Measurements from ENCODE around the gene METAP1.

METAP1 gene

DNA sequence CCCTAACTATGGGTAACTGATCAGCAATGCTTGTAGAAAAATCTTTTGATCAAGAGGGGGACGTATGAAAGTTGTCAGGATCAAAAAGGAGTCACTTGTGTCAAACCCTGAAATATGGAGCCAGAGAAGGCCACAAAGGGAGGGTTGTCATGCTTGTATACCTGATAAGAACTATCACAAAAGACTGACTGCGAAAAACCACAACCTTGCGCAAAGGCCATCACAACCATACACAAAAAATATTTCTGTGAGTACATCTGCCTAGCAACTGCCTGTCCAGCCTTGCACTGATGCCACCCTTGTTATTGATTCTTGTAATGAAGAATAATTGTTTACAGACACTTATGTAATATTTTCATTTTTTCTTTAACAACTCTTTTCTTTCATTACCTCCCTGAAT is 43.8 kb upstream of the METAP1 start:
- Histone ChIP-seq H3K9me2 (replicated peaks; ENCODE audit: control insufficient read depth, low read length) (no peaks in the 10 kb centered on the region), H3K36me3 (ENCODE audit: control insufficient read depth, low read length) (no peaks in the 10 kb centered on the region), H3K4me2 (ENCODE audit: low read length) (no peak overlapping the region), H3K4me1 (ENCODE audit: control insufficient read depth, low read length) (no peaks in the 10 kb centered on the region), H3K27me3 (ENCODE audit: control insufficient read depth, low read length) (0 out of 2 replicates have a peak, but pooled peaks cover 3% of the 10 kb centered on the region), H3F3A (ENCODE audit: control insufficient read depth, insufficient read depth) (no peaks in the 10 kb centered on the region), H3K4me3 (ENCODE audit: low read length) (no peak overlapping the region), H3K79me2 (ENCODE audit: control insufficient read depth, low read length) (no peaks in the 10 kb centered on the region), H3K27ac (ENCODE audit: low read depth, low read length) (no peak overlapping the region), H4K20me1 (ENCODE audit: control insufficient read depth, insufficient read depth, low read depth, low read length) (no peaks in the 10 kb centered on the region), H3K9me3 (ENCODE audit: control insufficient read depth, insufficient read depth, low read length) (no peaks in the 10 kb centered on the region)
- no peak for TF ChIP-seq EZH2phosphoT487 (IDR thresholded peaks at IDR 0.05; ENCODE audit: borderline replicate concordance, low read length)
- TF ChIP-seq, protein P1, sequence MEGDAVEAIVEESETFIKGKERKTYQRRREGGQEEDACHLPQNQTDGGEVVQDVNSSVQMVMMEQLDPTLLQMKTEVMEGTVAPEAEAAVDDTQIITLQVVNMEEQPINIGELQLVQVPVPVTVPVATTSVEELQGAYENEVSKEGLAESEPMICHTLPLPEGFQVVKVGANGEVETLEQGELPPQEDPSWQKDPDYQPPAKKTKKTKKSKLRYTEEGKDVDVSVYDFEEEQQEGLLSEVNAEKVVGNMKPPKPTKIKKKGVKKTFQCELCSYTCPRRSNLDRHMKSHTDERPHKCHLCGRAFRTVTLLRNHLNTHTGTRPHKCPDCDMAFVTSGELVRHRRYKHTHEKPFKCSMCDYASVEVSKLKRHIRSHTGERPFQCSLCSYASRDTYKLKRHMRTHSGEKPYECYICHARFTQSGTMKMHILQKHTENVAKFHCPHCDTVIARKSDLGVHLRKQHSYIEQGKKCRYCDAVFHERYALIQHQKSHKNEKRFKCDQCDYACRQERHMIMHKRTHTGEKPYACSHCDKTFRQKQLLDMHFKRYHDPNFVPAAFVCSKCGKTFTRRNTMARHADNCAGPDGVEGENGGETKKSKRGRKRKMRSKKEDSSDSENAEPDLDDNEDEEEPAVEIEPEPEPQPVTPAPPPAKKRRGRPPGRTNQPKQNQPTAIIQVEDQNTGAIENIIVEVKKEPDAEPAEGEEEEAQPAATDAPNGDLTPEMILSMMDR (IDR thresholded peaks at IDR 0.05; ENCODE audit: low read depth, low read length, poor library complexity, severe bottlenecking), result no peak

DNA sequence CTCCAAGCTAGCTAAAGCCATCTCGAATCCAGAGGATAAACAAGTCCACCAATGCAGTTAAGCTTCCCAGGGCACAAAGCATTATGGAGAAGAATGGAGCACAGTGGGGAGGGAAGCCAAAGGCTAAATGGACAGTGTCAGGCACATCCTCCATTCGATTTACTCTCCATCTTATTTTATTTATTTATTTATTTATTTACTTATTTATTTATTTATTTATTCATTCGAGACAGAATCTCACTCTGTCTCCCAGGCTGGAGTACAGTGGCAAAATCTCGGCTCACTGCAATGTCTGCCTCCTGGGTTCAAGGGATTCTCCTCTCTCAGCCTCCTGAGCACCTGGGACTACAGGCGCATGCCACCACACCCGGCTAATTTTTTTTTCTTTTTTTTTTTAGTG is 40.3 kb upstream of the METAP1 start:
- no peaks in the 10 kb centered on the region for H3K9me2 ChIP-seq (replicated peaks; ENCODE audit: control insufficient read depth, low read length)
- H3F3A ChIP-seq (ENCODE audit: control insufficient read depth, insufficient read depth), result no peaks in the 10 kb centered on the region
- H3K27ac ChIP-seq (ENCODE audit: low read depth, low read length), result no peak overlapping the region
- no peaks in the 10 kb centered on the region for H3K9me3 ChIP-seq (ENCODE audit: control insufficient read depth, insufficient read depth, low read length)
- H3K27me3 ChIP-seq (ENCODE audit: control insufficient read depth, low read length), result 0 out of 2 replicates have a peak, but pooled peaks cover 3% of the 10 kb centered on the region
- no peak for TF ChIP-seq EZH2phosphoT487 (IDR thresholded peaks at IDR 0.05; ENCODE audit: borderline replicate concordance, low read length)
- TF ChIP-seq, protein P1 (IDR thresholded peaks at IDR 0.05; ENCODE audit: low read depth, low read length, poor library complexity, severe bottlenecking), result no peak
- no peaks in the 10 kb centered on the region for H3K4me1 ChIP-seq (ENCODE audit: control insufficient read depth, low read length)
- no peak overlapping the region for H3K4me3 ChIP-seq (ENCODE audit: low read length)
- H4K20me1 ChIP-seq (ENCODE audit: control insufficient read depth, insufficient read depth, low read depth, low read length), result no peaks in the 10 kb centered on the region
- no peaks in the 10 kb centered on the region for H3K79me2 ChIP-seq (ENCODE audit: control insufficient read depth, low read length)
- H3K36me3 ChIP-seq (ENCODE audit: control insufficient read depth, low read length), result no peaks in the 10 kb centered on the region
- no peak overlapping the region for H3K4me2 ChIP-seq (ENCODE audit: low read length)

DNA sequence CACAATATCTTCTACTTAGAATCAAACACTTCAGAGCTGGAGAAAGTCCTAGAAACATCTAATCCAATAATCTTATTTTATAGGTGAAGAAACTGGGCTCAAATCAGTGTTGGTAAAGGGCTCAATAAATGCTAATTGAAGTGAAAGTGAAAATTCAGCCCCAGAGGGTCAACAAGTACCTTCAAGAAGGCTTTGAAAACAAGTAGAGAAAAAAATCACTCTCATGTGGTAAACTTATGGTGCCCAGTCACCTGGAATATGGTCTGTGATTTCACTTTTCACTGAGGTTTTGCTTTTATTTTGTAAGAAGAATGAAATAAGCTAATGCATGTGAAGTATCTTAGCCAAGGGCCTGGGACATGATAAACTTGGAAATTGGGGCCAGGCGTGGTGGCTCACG is 37.5 kb upstream of the METAP1 start:
- Histone ChIP-seq H3K79me2 (ENCODE audit: control insufficient read depth, low read length) (no peaks in the 10 kb centered on the region), H3K4me3 (ENCODE audit: low read length) (no peak overlapping the region), H3F3A (ENCODE audit: control insufficient read depth, insufficient read depth) (no peaks in the 10 kb centered on the region), H4K20me1 (ENCODE audit: control insufficient read depth, insufficient read depth, low read depth, low read length) (no peaks in the 10 kb centered on the region), H3K4me2 (ENCODE audit: low read length) (no peak overlapping the region), H3K4me1 (ENCODE audit: control insufficient read depth, low read length) (no peaks in the 10 kb centered on the region), H3K27ac (ENCODE audit: low read depth, low read length) (no peak overlapping the region), H3K36me3 (ENCODE audit: control insufficient read depth, low read length) (no peaks in the 10 kb centered on the region), H3K27me3 (ENCODE audit: control insufficient read depth, low read length) (0 out of 2 replicates have a peak, but pooled peaks cover 3% of the 10 kb centered on the region), H3K9me2 (replicated peaks; ENCODE audit: control insufficient read depth, low read length) (no peaks in the 10 kb centered on the region), H3K9me3 (ENCODE audit: control insufficient read depth, insufficient read depth, low read length) (no peaks in the 10 kb centered on the region)
- no peak for TF ChIP-seq EZH2phosphoT487 (IDR thresholded peaks at IDR 0.05; ENCODE audit: borderline replicate concordance, low read length)
- TF ChIP-seq, protein P1 (IDR thresholded peaks at IDR 0.05; ENCODE audit: low read depth, low read length, poor library complexity, severe bottlenecking), result no peak

All from DOHH2 (cell line).